ENCODE measurements around the gene CABCOCO1.

CABCOCO1 gene

GRCh38 chr10:61804414-61804813, 141.7 kb downstream of the CABCOCO1 start:
- FAIRE-seq: no peak
- DNase-seq (ENCODE audit: insufficient read length, low spot score): no peak

- FAIRE-seq (no peak), DNase-seq (ENCODE audit: insufficient read length, low spot score) (no peak)
Measured at GRCh38 chr10:61805091-61805490, 142.4 kb downstream of the CABCOCO1 start.

- no peak for FAIRE-seq
- no peak for DNase-seq (ENCODE audit: insufficient read length, low spot score)
Measured at GRCh38 chr10:61810263-61810662, 147.5 kb downstream of the CABCOCO1 start.

GRCh38 chr10:61812052-61812721, 149.5 kb downstream of the CABCOCO1 start:
- DNase-seq (ENCODE audit: insufficient read length, low spot score) (no peak), FAIRE-seq (no peak)

GRCh38 chr10:61812920-61813319, 150.2 kb downstream of the CABCOCO1 start:
- FAIRE-seq (no peak), DNase-seq (ENCODE audit: insufficient read length, low spot score) (no peak)

- no peak for DNase-seq (ENCODE audit: insufficient read length, low spot score)
- no peak for FAIRE-seq
Measured at GRCh38 chr10:61814160-61814559, 151.4 kb downstream of the CABCOCO1 start.

GRCh38 chr10:61815496-61815895, 152.8 kb downstream of the CABCOCO1 start:
- DNase-seq (ENCODE audit: insufficient read length, low spot score) (no peak), FAIRE-seq (no peak)
